ENCODE results near the gene MACROH2A1.

MACROH2A1 gene

DNA sequence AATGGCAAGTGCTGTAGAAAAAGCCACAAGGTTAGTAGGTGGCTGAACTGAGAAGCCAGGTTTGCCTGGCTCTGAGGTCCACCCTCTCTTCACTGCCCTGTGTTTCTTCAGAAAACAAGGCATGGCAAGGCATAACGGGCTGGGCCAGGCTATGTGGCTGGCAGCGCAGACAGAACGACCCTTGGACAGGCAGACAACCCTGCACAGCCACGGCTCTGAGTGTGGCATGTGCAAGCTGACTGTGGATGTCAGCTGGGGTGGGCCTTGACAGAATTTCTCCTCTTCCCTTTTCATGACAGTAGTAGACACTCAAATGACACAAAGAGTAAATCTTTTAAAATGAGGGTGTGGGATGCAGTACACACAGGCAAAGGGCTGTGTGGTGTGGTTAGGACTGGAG, 81.7 kb downstream of the MACROH2A1 start:
- H3K4me3 ChIP-seq (ENCODE audit: low read depth, low read length), result no peak overlapping the region
- in situ Hi-C loops (cut with HindIII; ENCODE audit: low sequenced_read_pairs), result no loop called here
- TF ChIP-seq, protein P1, sequence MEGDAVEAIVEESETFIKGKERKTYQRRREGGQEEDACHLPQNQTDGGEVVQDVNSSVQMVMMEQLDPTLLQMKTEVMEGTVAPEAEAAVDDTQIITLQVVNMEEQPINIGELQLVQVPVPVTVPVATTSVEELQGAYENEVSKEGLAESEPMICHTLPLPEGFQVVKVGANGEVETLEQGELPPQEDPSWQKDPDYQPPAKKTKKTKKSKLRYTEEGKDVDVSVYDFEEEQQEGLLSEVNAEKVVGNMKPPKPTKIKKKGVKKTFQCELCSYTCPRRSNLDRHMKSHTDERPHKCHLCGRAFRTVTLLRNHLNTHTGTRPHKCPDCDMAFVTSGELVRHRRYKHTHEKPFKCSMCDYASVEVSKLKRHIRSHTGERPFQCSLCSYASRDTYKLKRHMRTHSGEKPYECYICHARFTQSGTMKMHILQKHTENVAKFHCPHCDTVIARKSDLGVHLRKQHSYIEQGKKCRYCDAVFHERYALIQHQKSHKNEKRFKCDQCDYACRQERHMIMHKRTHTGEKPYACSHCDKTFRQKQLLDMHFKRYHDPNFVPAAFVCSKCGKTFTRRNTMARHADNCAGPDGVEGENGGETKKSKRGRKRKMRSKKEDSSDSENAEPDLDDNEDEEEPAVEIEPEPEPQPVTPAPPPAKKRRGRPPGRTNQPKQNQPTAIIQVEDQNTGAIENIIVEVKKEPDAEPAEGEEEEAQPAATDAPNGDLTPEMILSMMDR (IDR thresholded peaks at IDR 0.05; ENCODE audit: low read depth, low read length, missing control alignments), result no peak
- DNase-seq (ENCODE audit: low read depth), result no peak

DNA sequence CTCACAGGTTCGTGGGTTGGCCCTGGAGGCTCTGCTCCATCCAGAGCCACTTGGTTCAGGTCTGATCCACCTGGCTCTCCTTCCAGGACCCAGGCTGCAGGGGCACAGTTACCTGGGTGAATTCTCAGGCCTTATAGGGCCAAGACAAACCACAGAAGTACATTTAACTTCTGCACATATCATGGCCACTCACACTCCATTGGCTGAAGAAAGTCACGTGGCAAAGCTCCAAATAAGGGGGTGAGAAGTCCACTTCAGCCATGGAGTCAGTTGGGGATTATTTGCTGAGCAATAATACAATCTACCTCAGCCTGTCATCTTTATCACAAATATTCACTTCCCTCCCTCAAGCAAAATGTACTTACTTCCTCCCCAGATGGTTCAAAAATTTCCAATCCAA, 83.6 kb downstream of the MACROH2A1 start:
- no peak for DNase-seq (ENCODE audit: low read depth)
- in situ Hi-C loops (cut with HindIII; ENCODE audit: low sequenced_read_pairs), result no loop called here
- TF ChIP-seq, protein P1 (IDR thresholded peaks at IDR 0.05; ENCODE audit: low read depth, low read length, missing control alignments), result no peak
- H3K4me3 ChIP-seq (ENCODE audit: low read depth, low read length), result no peak overlapping the region

DNA sequence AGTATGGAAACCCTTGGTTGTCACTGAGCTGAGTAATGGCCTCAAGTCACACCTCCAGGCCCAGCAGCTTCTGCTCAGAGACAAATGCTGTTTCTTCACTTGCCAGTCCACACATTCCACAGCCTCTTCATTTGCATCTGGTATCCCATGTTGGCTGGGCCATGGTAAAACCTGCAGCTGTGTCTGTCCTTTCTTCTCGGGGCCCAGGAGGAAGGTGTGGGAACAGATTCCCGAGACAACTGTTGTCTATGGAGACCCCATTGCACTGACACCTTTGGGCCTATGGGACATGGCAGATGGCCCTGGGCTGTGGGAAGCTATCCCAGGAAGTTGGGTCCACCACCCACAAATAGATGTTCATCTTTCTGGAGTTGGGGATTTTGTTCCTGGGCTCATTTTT, 85.1 kb downstream of the MACROH2A1 start:
- DNase-seq (ENCODE audit: low read depth), result no peak
- TF ChIP-seq, protein P1 (IDR thresholded peaks at IDR 0.05; ENCODE audit: low read depth, low read length, missing control alignments), result no peak
- in situ Hi-C loops (cut with HindIII; ENCODE audit: low sequenced_read_pairs), result no loop called here
- no peak overlapping the region for H3K4me3 ChIP-seq (ENCODE audit: low read depth, low read length)

DNA sequence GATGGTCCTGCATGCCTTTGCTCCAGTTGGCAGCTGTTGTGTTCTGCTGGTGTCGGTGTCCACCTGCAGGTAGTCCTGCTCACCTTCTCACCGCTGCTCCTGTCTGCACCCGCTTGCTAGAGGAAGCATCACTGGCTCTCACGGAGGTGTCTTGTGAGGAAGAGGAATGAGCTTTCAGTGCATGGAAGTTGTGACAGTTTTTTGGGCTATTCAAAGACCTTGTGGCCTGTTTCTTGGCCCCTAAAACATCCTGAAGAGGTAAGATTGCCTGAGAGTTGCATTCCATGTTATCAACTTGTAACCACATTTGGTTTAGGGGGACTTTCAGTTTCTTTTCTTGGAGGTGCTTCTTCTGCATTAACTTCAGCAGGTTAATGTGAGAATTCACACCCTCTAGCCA, 85.6 kb downstream of the MACROH2A1 start:
- no peak for DNase-seq (ENCODE audit: low read depth)
- TF ChIP-seq, protein P1 (IDR thresholded peaks at IDR 0.05; ENCODE audit: low read depth, low read length, missing control alignments), result no peak
- no peak overlapping the region for H3K4me3 ChIP-seq (ENCODE audit: low read depth, low read length)
- in situ Hi-C loops (cut with HindIII; ENCODE audit: low sequenced_read_pairs), result no loop called here

DNA sequence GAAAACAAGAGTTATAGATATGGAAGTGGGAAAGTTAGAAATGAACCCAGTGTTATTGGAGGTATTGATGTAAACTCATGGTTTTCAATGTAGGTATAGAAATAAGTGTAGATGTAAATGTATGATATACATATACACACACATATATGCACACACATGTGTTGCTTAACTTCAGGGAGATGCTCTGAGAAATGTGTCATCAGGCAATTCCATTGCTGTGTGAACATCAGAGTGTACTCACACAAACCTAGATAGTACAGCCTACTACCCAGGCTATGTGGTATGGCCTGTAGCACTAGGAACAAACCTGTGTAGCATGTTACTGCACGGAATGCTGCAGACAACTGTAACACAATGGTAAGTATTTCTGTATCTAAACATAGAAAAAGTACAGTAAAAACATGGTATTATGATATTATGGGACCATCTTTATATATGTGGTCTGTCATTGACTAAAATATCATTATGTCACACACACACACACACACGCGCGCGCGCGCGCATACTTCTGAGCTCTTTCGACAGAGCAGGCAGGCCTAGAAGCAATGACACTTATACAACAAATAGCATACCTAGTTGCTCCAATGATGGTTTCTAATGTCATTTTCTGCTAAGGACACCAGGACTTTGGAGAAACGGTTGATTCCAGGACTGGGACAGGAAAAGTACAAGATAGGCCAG, 86.6 kb downstream of the MACROH2A1 start:
- H3K4me3 ChIP-seq (ENCODE audit: low read depth, low read length), result no peak overlapping the region
- no peak for DNase-seq (ENCODE audit: low read depth)
- TF ChIP-seq, protein P1 (IDR thresholded peaks at IDR 0.05; ENCODE audit: low read depth, low read length, missing control alignments), result no peak
- in situ Hi-C loops (cut with HindIII; ENCODE audit: low sequenced_read_pairs), result no loop called here

DNA sequence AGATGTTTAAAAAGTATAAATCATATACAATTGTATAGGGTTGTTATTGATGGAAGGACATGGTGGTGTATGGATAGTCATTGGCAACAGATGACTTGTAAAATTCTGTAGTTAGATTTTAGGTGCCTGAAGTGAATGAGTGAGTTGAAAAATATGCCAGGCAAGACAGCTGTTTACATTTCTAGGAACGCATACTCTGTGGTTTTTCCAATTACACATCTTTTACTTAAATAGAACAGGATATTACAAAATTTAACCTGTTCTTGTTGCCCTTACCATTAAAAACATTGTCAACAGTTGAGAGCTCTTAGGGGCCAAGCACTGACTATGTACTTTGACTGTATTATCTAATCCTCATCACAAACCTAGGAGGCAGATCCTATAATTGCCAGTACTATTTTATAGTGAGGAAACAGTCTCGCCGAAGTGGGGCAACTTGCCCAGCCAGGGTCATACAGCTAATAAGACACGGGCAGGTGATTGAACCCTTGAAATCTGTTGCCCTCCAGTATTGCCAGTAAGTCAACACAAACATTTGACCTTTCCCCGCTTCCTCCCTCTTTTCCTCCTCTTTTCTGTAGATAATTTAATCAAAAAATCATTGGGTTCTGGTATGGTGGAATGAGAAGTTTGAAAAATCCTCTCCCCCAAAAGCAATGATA, 88.6 kb downstream of the MACROH2A1 start:
- DNase-seq (ENCODE audit: low read depth), result no peak
- in situ Hi-C loops (cut with HindIII; ENCODE audit: low sequenced_read_pairs), result no loop called here
- TF ChIP-seq, protein P1 (IDR thresholded peaks at IDR 0.05; ENCODE audit: low read depth, low read length, missing control alignments), result no peak
- H3K4me3 ChIP-seq (ENCODE audit: low read depth, low read length), result no peak overlapping the region
